ENCODE results near the gene RPS6KB1. TPM values are rescaled to one million over a fixed set of nuclear protein-coding genes. Genes with fewer than 3 reads are reported as not detected.

RPS6KB1 gene
- polyA plus RNA-seq, 4 donors, result 36.0 to 43.3 (median 39.5) TPM

Other genes starting within 250 kb of the RPS6KB1 start
- gene PTRH2, start 185.7 kb upstream of the RPS6KB1 start, polyA plus RNA-seq (ENCODE audit: insufficient read length in 4 of 4), result 10 to 100 TPM; 23.8 to 26.5 (median 25.6) TPM
- 100 to 1,000 TPM in 3 of 4 donors, 10 to 100 TPM in 1; 95.0 to 113 (median 105) TPM for gene VMP1, start 185.5 kb upstream of the RPS6KB1 start, polyA plus RNA-seq (ENCODE audit: insufficient read length in 4 of 4)
- 10 to 100 TPM; 18.5 to 25.0 (median 21.1) TPM for gene TUBD1, start 178 bp upstream of the RPS6KB1 start, polyA plus RNA-seq (ENCODE audit: insufficient read length in 4 of 4)
- gene RNFT1, start 71.6 kb downstream of the RPS6KB1 start, polyA plus RNA-seq (ENCODE audit: insufficient read length in 4 of 4), result 10 to 100 TPM; 23.6 to 29.4 (median 23.8) TPM
- 10 to 100 TPM; 20.7 to 26.3 (median 22.3) TPM for gene HEATR6, start 185.8 kb downstream of the RPS6KB1 start, polyA plus RNA-seq (ENCODE audit: insufficient read length in 4 of 4)